ENCODE results near the gene SETD1A.

The SETD1A gene

GRCh38 chr16:30995927-30996323 lies 38.4 kb downstream of the SETD1A start:
- no peak for FAIRE-seq
- TF ChIP-seq TAF1 (IDR thresholded peaks at IDR 0.05; ENCODE audit: low read depth, low read length) (no peak), PAX5 (IDR thresholded peaks at IDR 0.05; ENCODE audit: insufficient read depth, low read length, severe bottlenecking) (no peak), POU2F2 (IDR thresholded peaks at IDR 0.05; ENCODE audit: low read depth, low read length) (no peak), SPI1 (IDR thresholded peaks at IDR 0.05; ENCODE audit: low read depth, low read length) (no peak), POLR2AphosphoS5 (IDR thresholded peaks at IDR 0.05; ENCODE audit: low read depth, low read length) (no peak)
- DNase-seq (ENCODE audit: insufficient read length, low spot score), result no peak

- FAIRE-seq, result no peak
- TF ChIP-seq SPI1 (IDR thresholded peaks at IDR 0.05; ENCODE audit: low read depth, low read length) (no peak), POLR2AphosphoS5 (IDR thresholded peaks at IDR 0.05; ENCODE audit: low read depth, low read length) (no peak), TAF1 (IDR thresholded peaks at IDR 0.05; ENCODE audit: low read depth, low read length) (no peak), POLR2A (IDR thresholded peaks at IDR 0.05; ENCODE audit: low read depth, low read length) (no peak), PAX5 (IDR thresholded peaks at IDR 0.05; ENCODE audit: insufficient read depth, low read length, severe bottlenecking) (no peak), POU2F2 (IDR thresholded peaks at IDR 0.05; ENCODE audit: low read depth, low read length) (no peak)
- no peak for DNase-seq (ENCODE audit: insufficient read length, low spot score)
These were observed 38.9 kb downstream of the SETD1A start for GRCh38 chr16:30996324-30996984.

- FAIRE-seq, result peak; percentile 78
These were observed 39.6 kb downstream of the SETD1A start for GRCh38 chr16:30996985-30997724.

GRCh38 chr16:30997725-30998711 lies 40.5 kb downstream of the SETD1A start:
- DNase-seq (ENCODE audit: insufficient read length, low spot score) (no peak), FAIRE-seq (no peak)
- TF ChIP-seq POLR2AphosphoS5 (IDR thresholded peaks at IDR 0.05; ENCODE audit: low read depth, low read length), result no peak

More at GRCh38 chr16:30996985-30997724, 39.6 kb downstream of the SETD1A start:
- DNase-seq (ENCODE audit: insufficient read length, low spot score), result peak; percentile 100
- TF ChIP-seq TAF1 (IDR thresholded peaks at IDR 0.05; ENCODE audit: low read depth, low read length), result no peak
- peak; percentile 62; the same call in 1 of the 2 replicates for TF ChIP-seq POLR2AphosphoS5 (IDR thresholded peaks at IDR 0.05; ENCODE audit: low read depth, low read length)
- TF ChIP-seq PAX5 (IDR thresholded peaks at IDR 0.05; ENCODE audit: insufficient read depth, low read length, severe bottlenecking), result no peak
- TF ChIP-seq POU2F2 (IDR thresholded peaks at IDR 0.05; ENCODE audit: low read depth, low read length), result 0 out of 2 replicates have a peak, but pooled peaks have one; percentile 8
- no peak for TF ChIP-seq SPI1 (IDR thresholded peaks at IDR 0.05; ENCODE audit: low read depth, low read length)
- TF ChIP-seq POLR2A (IDR thresholded peaks at IDR 0.05; ENCODE audit: low read depth, low read length), result peak; percentile 68; the same call in 1 of the 2 replicates

GRCh38 chr16:30998852-30999761 lies 41.6 kb downstream of the SETD1A start:
- DNase-seq (ENCODE audit: insufficient read length, low spot score), result no peak
- no peak for FAIRE-seq
- TF ChIP-seq POLR2A (IDR thresholded peaks at IDR 0.05; ENCODE audit: low read depth, low read length) (no peak), POU2F2 (IDR thresholded peaks at IDR 0.05; ENCODE audit: low read depth, low read length) (no peak), SPI1 (IDR thresholded peaks at IDR 0.05; ENCODE audit: low read depth, low read length) (no peak), TAF1 (IDR thresholded peaks at IDR 0.05; ENCODE audit: low read depth, low read length) (no peak), POLR2AphosphoS5 (IDR thresholded peaks at IDR 0.05; ENCODE audit: low read depth, low read length) (no peak), PAX5 (IDR thresholded peaks at IDR 0.05; ENCODE audit: insufficient read depth, low read length, severe bottlenecking) (no peak)

- FAIRE-seq, result no peak
- no peak for TF ChIP-seq SPI1 (IDR thresholded peaks at IDR 0.05; ENCODE audit: low read depth, low read length)
- no peak for TF ChIP-seq POLR2AphosphoS5 (IDR thresholded peaks at IDR 0.05; ENCODE audit: low read depth, low read length)
- no peak for TF ChIP-seq POU2F2 (IDR thresholded peaks at IDR 0.05; ENCODE audit: low read depth, low read length)
- no peak for TF ChIP-seq POLR2A (IDR thresholded peaks at IDR 0.05; ENCODE audit: low read depth, low read length)
- TF ChIP-seq TAF1 (IDR thresholded peaks at IDR 0.05; ENCODE audit: low read depth, low read length), result no peak
- no peak for TF ChIP-seq PAX5 (IDR thresholded peaks at IDR 0.05; ENCODE audit: insufficient read depth, low read length, severe bottlenecking)
- no peak for DNase-seq (ENCODE audit: insufficient read length, low spot score)
These were observed 43.3 kb downstream of the SETD1A start for GRCh38 chr16:31000671-31001382.

GRCh38 chr16:31001507-31002249 lies 44.1 kb downstream of the SETD1A start:
- no peak for DNase-seq (ENCODE audit: insufficient read length, low spot score)
- FAIRE-seq, result no peak
- TF ChIP-seq POLR2A (IDR thresholded peaks at IDR 0.05; ENCODE audit: low read depth, low read length) (no peak), PAX5 (IDR thresholded peaks at IDR 0.05; ENCODE audit: insufficient read depth, low read length, severe bottlenecking) (no peak), SPI1 (IDR thresholded peaks at IDR 0.05; ENCODE audit: low read depth, low read length) (no peak), POU2F2 (IDR thresholded peaks at IDR 0.05; ENCODE audit: low read depth, low read length) (no peak), POLR2AphosphoS5 (IDR thresholded peaks at IDR 0.05; ENCODE audit: low read depth, low read length) (no peak), TAF1 (IDR thresholded peaks at IDR 0.05; ENCODE audit: low read depth, low read length) (no peak)
